Measurements from ENCODE around the gene PROM2.

DNA sequence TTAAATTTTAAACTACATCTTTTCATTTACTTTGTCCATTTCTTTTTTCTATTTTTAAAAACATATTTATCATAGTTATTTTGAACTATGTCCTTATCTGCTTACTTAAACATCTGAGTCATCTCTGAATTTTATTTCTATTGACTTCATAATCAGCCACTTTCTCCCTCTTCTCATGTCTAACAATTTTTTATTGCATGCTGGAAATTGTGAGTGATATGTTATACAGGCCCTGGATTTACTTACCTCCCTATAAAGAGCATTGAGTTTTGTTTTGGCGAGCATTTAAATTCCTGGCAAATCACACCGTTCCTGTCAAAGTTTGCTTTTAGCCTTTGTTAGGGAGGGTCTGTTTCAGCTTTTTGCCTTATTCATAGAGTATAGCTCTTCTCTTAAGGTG lies 62.2 kb downstream of the PROM2 start:
- TF ChIP-seq, protein P1, sequence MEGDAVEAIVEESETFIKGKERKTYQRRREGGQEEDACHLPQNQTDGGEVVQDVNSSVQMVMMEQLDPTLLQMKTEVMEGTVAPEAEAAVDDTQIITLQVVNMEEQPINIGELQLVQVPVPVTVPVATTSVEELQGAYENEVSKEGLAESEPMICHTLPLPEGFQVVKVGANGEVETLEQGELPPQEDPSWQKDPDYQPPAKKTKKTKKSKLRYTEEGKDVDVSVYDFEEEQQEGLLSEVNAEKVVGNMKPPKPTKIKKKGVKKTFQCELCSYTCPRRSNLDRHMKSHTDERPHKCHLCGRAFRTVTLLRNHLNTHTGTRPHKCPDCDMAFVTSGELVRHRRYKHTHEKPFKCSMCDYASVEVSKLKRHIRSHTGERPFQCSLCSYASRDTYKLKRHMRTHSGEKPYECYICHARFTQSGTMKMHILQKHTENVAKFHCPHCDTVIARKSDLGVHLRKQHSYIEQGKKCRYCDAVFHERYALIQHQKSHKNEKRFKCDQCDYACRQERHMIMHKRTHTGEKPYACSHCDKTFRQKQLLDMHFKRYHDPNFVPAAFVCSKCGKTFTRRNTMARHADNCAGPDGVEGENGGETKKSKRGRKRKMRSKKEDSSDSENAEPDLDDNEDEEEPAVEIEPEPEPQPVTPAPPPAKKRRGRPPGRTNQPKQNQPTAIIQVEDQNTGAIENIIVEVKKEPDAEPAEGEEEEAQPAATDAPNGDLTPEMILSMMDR (IDR thresholded peaks at IDR 0.05; ENCODE audit: insufficient read depth, low read length, poor library complexity, severe bottlenecking) = no peak
- TF ChIP-seq EZH2phosphoT487 (conservative IDR thresholded peaks at IDR 0.05; ENCODE audit: low read length) = no peak

Measured in SU-DHL-6 (cell line).